GM18519 (cell line): ENCODE results near the gene GSAP.

Experiments used
- ATAC-seq: cut with Tn5 transposase; IDR thresholded peaks from one replicate; pipeline ENCODE4 v1.9.1; 2021; ENCODE audit warnings: mild to moderate bottlenecking, moderate library complexity; ENCODE audit not compliant: unreplicated experiment, low FRiP score

Gene GSAP

GRCh38 chr7:77409005-77409738 is 7.0 kb downstream of the GSAP start:
- no peak for ATAC-seq

GRCh38 chr7:77407906-77408305 is 8.2 kb downstream of the GSAP start:
- no peak for ATAC-seq

GRCh38 chr7:77406421-77406820 is 9.7 kb downstream of the GSAP start:
- ATAC-seq = no peak

GRCh38 chr7:77404641-77405040 is 11.5 kb downstream of the GSAP start:
- no peak for ATAC-seq

DNA sequence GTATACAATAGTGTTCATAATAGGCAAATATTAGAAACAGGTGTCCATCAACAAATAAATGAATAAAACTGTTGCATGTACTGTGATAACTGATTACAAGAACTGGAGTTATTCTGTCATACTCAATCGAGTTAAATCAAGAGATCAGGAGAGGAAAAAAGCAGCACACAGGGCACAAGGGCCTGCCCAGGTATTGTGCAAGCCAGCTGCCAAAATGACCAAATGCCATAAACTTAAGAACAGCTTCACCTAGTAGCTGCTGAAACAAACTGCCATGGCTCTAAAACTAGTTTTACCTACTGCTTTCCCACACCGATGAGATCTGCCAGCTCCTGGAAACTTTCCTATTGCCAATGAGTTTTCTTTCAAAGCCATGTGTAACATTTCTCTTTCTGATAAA is 12.2 kb downstream of the GSAP start:
- ATAC-seq = no peak

GRCh38 chr7:77402818-77403217 is 13.3 kb downstream of the GSAP start:
- ATAC-seq = no peak

DNA sequence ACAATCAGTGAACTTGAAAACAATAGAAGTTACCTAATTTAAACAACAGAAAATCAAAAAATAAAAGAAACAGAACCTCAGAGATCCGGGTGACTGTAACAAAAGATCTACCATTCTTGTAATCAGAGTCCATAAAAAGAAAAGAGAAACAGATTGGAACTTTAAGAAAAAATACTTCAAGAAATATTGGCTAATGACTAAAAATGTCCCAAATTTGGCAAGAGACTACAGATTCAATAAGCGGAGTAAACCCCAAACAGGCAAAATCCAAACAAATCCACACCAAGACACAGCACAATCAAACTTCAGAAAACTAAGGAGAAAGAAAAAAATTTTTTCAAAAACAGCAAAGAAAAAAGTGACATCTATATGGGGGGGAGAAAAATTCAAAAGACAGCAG is 15.1 kb downstream of the GSAP start:
- no peak for ATAC-seq

GRCh38 chr7:77399816-77400215 is 16.3 kb downstream of the GSAP start:
- no peak for ATAC-seq

GRCh38 chr7:77396894-77397547 is 19.1 kb downstream of the GSAP start:
- ATAC-seq = no peak

- ATAC-seq = no peak
These were observed 20.5 kb downstream of the GSAP start for GRCh38 chr7:77395626-77396025.

GRCh38 chr7:77393954-77394353 is 22.2 kb downstream of the GSAP start:
- no peak for ATAC-seq

GRCh38 chr7:77393261-77393660 is 22.9 kb downstream of the GSAP start:
- peak; percentile 91 for ATAC-seq

GRCh38 chr7:77391230-77391629 is 24.9 kb downstream of the GSAP start:
- peak; percentile 58 for ATAC-seq

GRCh38 chr7:77388055-77388641 is 28.0 kb downstream of the GSAP start:
- ATAC-seq = no peak

- ATAC-seq = no peak
These were observed 29.9 kb downstream of the GSAP start for GRCh38 chr7:77386165-77386822.

DNA sequence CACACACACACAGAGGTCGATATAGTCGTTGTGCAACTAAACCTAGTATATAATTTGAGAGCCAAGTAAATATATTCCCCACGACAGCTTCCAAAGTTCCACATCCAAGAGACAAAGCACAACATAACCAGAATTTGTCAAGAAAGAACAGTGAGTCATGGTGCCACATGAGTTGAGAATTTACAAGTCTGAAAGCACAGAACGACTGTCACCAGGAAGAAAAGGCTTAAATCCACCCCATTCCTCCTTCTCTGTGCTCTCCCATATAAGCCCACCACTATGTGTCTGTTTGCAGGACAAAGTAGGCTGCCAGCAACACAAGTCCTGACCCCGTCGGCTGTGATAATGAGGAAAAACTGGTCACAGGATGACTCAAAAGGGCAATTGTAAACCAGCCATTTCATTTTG is 32.8 kb downstream of the GSAP start:
- ATAC-seq = no peak

DNA sequence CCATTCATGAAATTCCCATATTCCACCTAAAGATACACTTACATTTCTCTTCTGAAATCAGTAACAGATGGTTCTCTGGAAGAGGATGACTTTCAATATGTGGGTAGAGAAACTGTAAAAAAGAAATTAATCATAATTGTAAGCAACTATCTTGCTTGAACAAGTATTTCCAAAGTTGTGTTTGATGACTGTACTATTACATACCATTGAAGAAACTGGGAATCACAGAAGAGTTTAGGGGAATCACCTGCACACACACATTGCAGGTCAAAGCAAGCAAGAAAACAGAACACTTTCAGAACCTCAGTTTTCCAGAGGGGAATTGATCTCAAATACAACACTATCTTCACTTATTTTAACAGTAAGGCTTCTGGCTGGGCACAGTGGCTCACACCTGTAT is 33.6 kb downstream of the GSAP start:
- ATAC-seq = no peak

GRCh38 chr7:77378584-77378983 is 37.6 kb downstream of the GSAP start:
- ATAC-seq = no peak

- ATAC-seq = no peak
These were observed 45.5 kb downstream of the GSAP start for GRCh38 chr7:77370606-77371005.

- no peak for ATAC-seq
These were observed 47.2 kb downstream of the GSAP start for GRCh38 chr7:77368974-77369373.

- no peak for ATAC-seq
These were observed 48.2 kb downstream of the GSAP start for GRCh38 chr7:77367976-77368375.
